Activated CD8-positive, alpha-beta memory T cell treated with anti-CD3 and anti-CD28 coated beads, Interleukin-2, amount 50 U/mL, for 24 hours (primary cell): Measurements from ENCODE around the gene OCA2.

Experiments
- DNase-seq: peaks from one replicate; pipeline ENCODE4 v3.0.0-alpha.2; 2020; ENCODE audit errors: extremely low read depth

Gene OCA2

DNA sequence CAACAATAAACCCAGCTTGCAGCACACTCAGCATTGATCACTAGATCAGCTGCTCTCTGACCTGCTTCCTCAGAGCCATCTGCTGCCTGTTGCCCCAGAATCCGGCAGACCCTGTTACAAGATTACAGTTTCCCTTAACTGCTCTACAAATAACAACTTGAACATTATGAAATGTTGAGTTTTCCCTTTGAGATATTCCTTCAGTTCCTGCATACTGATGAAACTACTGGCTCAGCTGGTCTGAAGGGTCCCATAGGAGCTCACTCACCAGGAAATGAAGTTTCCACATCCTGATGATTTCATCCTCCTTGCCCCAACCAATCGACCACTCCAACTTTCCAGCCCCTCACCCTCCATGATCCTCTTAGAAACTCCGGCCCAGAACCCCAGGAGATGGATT is 281.9 kb downstream of the OCA2 start:
- DNase-seq = no peak

DNA sequence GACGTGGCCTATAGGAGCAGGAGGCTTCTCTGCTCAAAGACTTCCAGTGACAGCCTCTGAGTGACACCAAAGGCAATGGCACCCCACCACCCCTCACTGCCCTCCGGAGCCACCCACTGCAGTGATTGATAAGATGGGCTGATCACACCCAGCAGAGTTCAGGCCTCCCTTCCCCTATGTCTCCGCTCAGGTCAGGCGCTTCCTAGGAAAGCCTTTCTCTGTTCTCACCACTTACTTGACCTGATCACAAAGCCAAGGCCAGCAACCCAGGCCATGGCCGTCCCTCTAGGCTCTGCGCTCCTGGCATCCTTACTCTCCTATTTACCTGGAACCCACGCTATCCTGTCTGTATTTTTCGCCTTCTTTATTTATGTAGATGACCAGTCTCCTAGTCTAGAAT is 282.3 kb downstream of the OCA2 start:
- no peak for DNase-seq

DNA sequence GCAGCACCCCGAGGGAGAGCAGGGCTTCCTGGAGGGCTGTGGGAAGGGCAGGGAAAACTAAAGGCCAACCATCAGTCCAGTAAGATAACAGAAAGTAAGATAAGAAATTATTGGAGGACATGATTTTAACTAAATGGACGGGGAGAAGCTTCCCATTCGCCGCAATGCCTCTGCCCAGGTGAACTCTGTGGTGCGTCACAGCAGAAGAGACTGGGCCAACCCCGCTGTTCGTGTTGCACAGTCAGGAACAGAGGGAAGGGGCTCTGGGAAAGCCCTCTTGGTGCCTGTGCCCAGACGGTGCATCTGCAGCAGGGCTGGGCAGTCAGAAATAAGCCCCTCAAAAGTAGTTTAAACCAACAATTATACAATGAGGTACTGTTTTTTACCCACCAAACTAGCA is 284.1 kb downstream of the OCA2 start:
- no peak for DNase-seq

DNA sequence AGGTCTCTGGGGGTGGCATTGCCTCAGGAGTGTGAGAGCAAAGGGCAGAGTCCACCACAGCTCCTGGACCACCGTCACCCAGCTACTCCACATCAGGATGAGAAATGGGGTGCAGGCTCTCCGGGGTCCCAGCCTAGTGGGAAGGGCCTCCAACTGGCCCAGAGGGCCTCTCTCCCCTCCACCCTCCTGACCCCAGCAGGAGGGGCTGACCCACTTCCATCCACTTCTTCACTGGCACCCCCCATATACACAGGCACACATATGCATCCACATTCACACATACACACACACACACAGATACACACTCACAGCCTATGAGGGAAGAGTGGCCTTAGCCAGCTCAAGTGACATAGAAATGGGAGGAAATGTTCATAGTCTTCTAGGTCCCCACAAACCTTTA is 286.0 kb downstream of the OCA2 start:
- no peak for DNase-seq

DNA sequence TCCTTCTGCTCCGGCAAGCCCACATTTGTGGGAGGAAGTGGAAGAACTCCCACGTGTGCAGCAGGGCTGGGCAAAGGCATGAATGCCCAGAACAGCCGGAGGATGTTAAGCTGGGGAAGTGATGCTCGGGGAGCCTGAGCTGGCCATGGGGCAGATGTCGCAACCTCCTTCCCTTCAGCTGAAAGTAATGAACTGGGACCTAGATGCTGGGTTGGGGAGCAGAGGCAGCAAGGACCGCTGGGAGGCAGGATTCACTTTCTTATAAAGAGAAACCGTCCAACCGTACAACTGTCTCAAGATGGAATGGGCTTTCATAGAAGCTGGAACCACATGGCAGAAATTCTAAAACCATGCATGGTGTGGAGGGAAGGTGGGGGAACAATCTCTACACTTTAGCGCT is 290.9 kb downstream of the OCA2 start:
- no peak for DNase-seq

DNA sequence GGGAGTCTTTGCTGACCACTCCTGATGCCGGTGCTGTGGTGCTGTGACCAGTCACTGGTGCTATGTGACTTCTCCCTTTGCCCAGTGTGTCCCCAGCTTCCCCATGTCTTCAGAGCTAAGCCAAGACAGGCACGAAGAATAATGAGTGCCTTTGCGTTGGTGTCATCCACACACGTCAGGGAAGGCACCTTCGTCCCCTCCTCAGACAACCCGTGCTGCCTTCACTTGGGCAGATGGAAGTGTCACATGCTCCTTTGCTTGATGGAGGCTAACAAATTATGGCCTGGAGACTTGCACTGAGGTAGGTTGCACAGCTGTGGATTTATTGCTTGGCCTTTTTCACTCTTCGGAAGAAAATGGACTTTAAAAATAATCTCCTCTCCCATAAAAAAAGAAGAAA is 291.8 kb downstream of the OCA2 start:
- no peak for DNase-seq

DNA sequence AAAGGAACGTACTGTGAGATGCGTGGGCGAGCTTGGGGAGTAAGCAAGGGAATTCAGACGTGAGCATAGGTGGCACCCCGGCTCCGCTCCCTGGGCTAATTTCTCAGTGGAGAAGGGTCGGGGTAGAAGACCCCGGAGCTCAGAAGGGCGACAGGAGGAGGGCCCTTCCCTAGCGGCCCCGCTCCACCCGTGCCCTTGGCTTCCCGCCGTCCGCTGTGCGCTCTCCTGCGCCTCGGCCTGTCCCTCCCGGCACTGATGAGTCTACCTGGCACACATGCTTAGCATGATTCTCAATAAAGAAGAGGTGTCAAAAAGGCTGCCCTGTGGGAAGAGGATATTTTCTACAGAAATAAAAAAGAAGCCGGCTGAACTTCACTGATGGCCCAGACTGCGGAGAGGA is 292.7 kb downstream of the OCA2 start:
- DNase-seq = no peak

DNA sequence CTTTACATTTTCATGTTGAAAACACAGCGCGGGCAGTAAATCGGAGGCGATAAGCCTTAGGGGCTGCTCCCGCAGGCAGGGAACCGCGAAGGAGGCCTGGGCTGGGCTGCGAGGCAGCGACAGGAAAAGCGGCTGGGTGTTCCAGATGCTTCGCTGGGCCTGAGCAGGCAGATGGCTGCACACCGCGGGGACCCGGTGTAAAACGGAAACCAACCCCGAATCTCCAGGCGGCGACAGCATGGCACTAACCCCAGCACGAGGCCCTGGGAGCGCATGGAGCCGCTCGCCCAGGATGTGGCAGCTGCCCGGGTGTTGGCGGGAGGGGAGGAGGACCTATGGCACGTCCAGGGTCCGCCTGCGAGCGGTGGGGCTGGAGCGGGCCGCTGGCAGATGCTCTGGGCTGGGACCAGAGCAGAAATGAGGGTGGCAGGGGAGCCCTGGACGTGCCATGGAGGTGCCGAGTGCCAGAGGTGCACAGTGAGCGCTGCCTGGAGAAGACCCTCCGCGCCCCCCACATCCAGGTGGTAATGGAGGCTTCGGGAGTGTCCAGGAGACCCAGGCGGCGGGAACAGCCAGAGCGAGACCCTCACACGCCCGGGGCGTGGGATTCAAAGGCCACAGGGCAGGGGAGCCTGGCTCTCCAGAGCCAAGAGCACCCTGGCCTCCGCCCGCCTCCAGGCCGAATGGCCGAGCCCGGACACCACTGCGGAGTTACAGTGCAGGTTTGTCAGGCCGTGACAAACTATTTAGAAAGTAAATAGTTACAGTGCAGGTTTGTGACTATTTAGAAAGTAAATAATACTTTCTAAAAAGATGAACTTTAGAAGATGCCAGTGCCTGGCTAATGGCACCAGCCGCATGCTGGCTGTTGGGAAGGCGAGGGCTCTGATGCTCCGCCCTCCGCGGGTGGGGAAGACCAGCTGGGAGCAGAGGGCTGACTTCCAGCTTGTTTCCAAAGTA is 293.6 kb downstream of the OCA2 start:
- no peak for DNase-seq

DNA sequence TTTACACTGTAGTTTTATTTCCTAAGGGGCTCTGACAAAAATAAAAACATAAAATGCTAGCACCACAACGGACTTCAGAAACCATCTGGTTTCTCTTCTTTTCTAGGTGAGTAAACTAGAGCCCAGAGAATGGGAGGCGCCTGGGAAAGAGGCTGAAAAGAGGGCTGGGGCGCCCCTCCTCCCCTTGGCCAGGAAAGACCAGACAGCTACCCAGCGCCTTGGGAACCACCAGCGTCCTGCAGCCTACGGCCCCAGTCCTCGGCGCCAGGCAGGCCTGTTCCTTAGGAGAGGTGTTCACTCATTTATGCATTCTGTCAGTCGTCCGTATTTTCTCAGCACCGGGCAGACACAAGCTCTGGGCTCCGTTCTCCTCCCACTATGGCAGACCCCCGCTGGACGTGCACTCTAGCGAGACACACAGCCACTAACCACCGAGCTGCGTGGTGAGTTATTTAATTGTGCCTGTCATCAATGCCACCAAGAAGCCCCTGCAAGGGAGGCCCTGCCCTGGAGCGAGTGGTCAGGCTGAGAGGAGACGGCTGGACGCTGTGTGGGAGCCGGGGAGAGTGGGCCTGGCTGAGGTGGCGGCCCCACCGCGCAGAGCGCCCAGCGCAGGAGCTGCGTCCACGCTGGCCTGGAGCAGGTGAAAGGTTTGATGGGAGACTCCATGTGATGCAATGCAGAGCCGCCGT is 294.4 kb downstream of the OCA2 start:
- no peak for DNase-seq

DNA sequence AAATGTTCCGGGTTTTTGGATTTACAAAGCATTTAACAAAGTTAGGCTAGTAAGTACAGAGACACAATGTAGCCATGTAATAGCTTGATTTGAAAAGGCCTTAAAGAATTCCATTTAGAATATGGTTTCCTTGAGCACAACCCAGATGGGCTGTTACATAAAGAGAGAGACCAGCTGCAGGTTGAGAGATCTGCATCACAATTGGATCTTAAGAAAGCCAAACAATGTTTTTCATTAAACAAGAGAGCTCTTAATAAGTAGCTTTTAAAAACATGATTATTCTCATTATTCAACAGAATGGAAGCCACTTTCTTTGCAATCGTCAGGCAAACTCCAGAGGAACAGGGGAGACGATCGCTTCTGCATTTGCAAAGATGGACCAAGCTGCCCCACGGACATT is 300.3 kb downstream of the OCA2 start:
- DNase-seq = no peak

DNA sequence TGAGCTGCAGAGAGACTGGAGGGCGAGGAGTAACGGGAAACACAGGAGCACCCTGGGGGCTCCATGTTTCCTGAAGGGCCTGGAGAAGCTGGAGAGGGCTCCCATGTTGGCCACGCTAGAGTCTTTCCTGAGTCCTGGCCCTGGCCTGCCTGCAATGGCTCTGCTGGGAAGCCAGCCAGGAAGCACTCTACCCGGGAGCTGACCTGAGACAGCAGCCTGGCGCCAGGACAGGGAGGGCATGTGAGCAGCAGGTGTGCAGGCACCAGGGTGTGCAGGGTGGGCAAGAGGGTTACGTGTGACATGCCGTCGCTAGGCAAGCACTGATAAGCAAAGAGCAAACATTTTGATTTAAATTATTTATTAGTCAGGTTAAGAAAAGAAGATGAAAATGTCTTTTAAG is 301.4 kb downstream of the OCA2 start:
- no peak for DNase-seq

DNA sequence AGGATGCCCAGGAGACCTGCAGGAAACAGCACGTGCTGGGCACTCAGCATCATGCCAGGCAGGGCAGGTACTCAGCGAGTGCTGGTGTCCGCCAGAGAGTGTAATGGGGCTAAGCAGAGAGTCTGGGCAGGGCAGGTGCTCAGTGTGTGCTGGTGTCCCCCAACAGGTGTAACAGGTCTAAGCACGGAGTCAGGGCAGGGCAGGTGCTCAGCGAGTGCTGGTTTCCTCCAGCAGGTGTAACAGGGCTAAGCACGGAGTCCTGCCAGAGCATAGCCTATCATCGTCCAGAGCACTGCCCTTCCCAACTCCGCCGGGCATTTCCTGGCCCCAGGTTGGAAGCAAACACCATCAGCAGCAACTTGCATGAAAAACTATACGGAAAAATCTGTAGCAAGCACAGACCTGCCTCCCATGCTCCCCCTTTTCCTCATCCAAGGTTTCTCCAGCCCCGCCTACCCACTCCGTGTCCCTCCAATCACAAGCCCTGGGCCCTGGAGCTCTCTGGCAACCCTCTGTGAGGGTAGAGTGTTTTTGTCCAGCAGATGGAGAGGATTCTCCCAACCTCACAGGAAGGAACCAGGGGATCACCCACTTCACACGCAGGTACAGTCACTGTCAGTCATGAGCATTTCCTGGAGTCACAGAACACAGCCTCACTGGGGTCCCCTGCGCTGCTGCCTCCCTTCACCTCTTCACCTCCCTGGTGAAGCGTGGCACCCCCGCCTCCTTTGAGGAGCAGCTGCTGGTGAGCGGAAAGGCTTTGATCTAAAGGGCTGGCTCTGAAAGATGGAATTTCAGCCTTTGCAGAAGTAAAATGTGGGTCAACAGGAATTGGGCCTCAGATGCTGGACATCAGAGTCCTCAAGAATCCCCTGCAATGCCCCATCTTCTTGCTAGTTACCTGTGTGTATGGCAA is 302.5 kb downstream of the OCA2 start:
- DNase-seq = no peak

DNA sequence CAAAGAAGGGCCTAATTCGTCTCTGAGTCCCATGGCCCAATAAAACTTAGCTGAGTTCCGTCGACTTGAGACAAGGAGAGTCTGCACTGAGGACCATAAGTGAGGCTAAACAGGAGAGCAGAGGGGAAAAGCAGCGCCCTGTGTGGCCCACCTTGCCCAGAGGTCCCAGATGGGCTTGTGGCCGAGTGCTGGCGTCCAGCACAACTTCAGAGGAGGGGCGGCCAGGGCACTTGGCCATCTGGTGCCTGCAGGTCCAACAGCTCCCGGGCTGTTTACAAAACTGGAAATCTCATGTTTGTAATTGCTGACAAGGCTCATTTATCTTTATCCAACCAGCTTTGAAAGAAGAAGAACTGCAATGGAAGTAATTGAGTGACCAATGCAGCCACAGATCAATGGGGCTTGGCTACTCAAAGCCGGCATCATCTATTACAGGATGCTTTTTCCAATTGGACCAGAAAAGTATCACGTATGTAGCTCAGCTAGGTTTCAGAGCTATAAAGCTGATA is 306.3 kb downstream of the OCA2 start:
- no peak for DNase-seq

DNA sequence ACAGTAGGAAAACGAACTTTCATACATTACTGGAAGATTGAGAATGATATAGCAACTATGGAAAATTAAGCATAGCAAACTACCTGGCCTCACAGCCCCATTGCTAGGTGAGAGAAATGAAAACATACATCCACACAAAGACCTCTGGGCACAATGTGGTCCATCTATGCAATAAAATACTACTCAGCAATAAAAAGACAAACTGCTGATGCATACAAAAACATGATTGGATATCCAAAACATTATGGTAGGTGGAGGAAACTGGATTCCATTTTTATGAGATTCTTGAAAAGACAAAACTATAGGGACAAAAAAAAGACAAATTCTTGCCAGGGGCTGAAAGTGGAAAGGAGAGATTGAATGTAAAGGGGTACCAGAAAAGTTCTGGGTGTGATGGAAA is 308.8 kb downstream of the OCA2 start:
- no peak for DNase-seq

DNA sequence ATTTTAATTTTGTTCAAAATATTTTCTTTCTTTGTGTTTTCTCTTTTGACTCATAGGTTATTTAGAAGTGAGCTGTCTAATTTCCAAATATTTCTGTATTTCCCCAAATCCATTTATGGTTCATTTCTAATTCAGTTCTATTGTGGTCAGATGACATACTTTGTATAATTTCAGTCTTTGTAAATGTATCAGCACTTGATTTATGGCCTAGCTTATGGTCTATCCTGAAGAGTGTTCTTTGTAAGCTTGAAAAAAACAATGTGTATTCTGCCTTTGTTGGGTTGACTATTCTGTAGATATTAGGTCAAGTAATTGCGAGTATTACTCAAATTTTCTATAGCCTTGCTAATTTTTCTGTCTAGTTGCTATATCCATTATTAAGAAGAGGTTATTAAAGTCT is 311.2 kb downstream of the OCA2 start:
- DNase-seq = no peak

DNA sequence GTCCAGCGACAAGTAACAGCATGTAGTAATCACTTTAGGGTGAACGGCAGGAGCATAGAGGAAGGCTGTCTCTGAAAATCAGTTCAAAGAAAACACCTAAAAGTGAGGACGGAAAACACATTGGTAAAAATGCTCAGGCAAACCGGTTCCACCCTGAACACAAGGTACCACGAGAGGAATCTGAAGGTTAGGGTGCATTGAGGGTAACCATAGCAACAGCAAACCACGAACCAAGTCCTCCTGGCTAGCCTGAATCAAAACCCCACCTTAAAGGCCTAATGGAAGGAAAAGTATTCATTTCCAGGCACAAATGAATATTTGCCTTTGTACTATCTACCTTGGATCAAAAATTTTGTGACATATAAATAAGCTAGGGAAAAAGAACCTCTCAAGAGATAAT is 315.0 kb downstream of the OCA2 start:
- DNase-seq = no peak

DNA sequence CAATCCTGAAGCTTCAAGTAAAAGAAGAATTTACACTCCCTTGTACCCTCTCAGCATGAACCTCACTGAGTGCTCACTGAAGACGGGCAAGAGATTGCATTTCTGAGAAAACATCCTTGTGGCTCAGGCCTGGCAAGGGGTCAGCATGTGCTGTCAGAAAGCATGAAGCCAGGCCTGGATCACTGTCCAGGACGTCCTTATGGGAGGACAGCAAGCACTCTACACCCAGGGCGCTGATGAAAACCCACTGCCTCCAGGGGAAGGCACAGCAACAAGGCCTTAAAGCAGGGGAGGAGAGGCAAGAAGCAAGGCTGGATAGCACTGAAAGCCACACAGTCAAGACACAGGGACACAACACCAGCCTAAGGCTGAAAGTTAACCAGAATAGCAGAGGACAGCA is 315.4 kb downstream of the OCA2 start:
- DNase-seq = no peak

DNA sequence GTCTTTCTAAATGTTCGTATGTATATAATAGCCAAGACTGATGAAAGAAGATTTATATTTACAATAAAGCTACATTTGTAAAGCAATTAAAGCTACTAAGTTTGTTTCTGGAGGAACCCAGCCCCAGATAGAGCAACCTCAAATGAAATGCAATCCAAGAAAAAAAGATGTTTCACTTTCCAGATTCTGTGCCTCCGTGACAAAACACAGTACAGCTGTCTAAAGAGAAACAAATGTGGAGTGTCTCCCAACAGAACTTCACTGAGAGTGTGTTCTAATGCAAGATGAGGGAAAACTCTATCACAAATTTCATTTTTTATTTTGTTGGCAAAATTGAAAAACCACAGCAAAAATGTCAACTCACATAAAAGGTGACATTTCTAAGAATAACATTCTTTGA is 317.0 kb downstream of the OCA2 start:
- no peak for DNase-seq

DNA sequence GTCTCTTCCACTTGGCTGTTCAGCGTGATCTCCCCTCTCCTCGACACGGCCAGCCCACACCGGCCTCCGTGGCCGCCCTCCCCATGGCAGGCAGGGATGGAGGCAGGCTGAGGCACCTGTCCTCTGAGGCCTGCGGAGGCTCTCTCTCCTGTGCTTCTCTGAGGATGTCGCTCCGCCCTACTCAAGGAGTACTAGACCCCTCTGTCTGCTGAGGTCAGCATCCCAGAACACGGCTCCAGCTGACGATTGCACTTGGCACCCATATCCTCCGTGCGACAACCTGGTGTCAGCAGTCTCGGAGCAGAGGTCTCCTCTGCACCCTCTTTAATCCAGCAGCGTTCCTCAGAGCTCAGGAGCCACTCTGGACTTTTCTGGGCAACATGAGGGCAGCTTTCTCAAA is 322.6 kb downstream of the OCA2 start:
- DNase-seq = no peak

DNA sequence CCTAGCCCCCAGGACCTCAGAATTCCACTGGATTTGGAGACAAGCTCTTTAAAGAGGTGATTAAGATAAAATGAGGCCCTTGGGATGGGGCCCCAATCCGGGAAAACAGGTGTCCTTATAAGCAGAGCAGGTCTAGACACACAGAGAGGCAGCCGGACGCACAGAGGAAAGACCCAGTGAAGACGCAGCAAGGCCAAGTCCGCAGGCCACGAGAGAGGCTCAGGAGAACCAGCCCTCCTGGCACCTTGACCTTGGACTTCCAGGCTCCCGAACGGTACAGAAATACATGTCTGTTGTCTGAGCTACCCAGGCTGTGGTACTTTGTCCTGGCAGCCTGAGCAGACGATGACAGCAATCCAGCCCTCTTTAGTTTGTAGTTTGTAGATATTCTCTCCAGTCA is 324.5 kb downstream of the OCA2 start:
- no peak for DNase-seq

DNA sequence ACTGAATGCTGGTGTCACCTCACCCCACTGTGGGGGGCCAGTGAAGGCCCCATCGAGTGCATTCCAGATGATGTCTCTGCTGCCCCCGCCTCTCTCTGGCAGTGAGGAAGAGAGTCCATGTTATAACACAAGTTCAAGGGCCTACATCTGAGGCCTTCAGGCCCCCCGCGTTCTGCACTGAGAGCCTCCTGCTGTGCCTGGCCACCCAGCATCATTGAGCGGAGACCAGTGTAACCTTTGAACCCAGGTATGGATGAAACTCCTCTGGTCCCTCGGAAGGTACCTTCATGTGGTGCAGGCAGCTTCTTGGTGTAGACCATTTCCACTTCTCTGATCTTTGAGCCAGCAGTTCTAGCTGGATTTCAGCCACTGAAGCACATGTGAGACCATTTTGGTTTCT is 324.9 kb downstream of the OCA2 start:
- no peak for DNase-seq

DNA sequence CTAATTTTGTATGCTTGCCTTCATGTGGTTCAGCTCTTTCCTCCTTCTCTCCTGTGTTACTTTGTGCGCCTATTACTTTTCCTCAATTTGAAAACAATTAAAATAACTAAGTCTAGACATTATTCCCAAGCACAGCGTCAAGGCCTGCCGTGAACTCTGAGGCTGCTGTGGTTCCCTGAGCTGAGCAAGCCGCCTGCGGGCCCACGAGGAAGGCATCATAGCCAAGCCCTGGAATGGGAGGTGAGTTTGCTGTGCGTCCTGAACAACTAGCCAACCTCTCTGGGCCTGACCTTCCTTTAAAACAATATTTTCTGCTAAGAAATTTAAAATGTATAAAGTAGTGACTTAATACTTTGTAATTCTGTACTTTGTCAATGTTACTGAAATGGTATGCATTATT is 327.2 kb downstream of the OCA2 start:
- no peak for DNase-seq
